Liver (tissue), 9 donors: ENCODE results near the gene TGFBR3L. TPM values are rescaled to one million over a fixed set of nuclear protein-coding genes. Genes with fewer than 3 reads are reported as not detected.

Experiments
- DNase-seq: peaks from one replicate; pipeline ENCODE4 v3.0.0-alpha.2; 2017; ENCODE audit warnings: low spot score
- H3K27ac ChIP-seq, 2 donors: one replicate each; pipeline ENCODE4 v1.7.0; 2013; ENCODE audit warnings: inconsistent platforms in 2 of 2, low read length in 2 of 2, control low read depth in 1 of 2, low read depth in 1 of 2, mild to moderate bottlenecking in 1 of 2
- H3K27me3 ChIP-seq, 4 donors: one replicate each; pipeline versions ENCODE4 v1.6.1 to v1.7.0; 2013; ENCODE audit warnings: low read length in 3 of 4, inconsistent platforms in 1 of 4, mild to moderate bottlenecking in 1 of 4, moderate library complexity in 1 of 4; ENCODE audit not compliant: control insufficient read depth in 4 of 4, insufficient read depth in 4 of 4
- H3K36me3 ChIP-seq, 4 donors: one replicate each; pipeline versions ENCODE4 v1.6.1 to v1.7.0; 2013; ENCODE audit warnings: low read length in 3 of 4, mild to moderate bottlenecking in 3 of 4, low read depth in 1 of 4, moderate library complexity in 1 of 4; ENCODE audit not compliant: control insufficient read depth in 4 of 4, insufficient read depth in 3 of 4
- H3K4me1 ChIP-seq, 4 donors: one replicate each; pipeline versions ENCODE4 v1.6.1 to v1.7.0; 2013; ENCODE audit warnings: low read length in 3 of 4, mild to moderate bottlenecking in 3 of 4, moderate library complexity in 1 of 4; ENCODE audit not compliant: control insufficient read depth in 4 of 4, insufficient read depth in 4 of 4
- H3K4me3 ChIP-seq, 3 donors: one replicate each; pipeline versions ENCODE4 v1.6.1 to v1.7.0; 2013; ENCODE audit warnings: low read length in 3 of 3, control low read depth in 1 of 3, low read depth in 1 of 3, mild to moderate bottlenecking in 1 of 3
- H3K9ac ChIP-seq, 2 donors: one replicate each; pipeline ENCODE4 v1.7.0; 2013; ENCODE audit warnings: low read length in 2 of 2, mild to moderate bottlenecking in 2 of 2, moderate library complexity in 2 of 2, control low read depth in 1 of 2, low read depth in 1 of 2
- H3K9me3 ChIP-seq, 4 donors: one replicate each; pipeline versions ENCODE4 v1.6.1 to v1.7.0; 2013; ENCODE audit warnings: low read length in 3 of 4; ENCODE audit not compliant: control insufficient read depth in 4 of 4
- CTCF ChIP-seq: fragments of 150-350 bp; IDR thresholded peaks from 2 replicates; pipeline ENCODE4 v1.5.1; 2017; ENCODE audit warnings: improper control_type of control experiment, low read depth, low read length; ENCODE audit not compliant: missing input control
- EGR1 ChIP-seq, 2 donors: IDR thresholded peaks; 2 replicates each; pipeline ENCODE4 v1.6.1; 2016 to 2018; ENCODE audit warnings: antibody characterized with exemption in 2 of 2, low read depth in 2 of 2
- FOXA2 ChIP-seq: IDR thresholded peaks from 2 replicates; pipeline ENCODE4 v1.6.1; 2016; ENCODE audit warnings: antibody characterized with exemption
- GABPA ChIP-seq, 2 donors: IDR thresholded peaks in 1 of 2; conservative IDR thresholded peaks in 1 of 2; 2 replicates each; pipeline ENCODE4 v1.6.1; 2016; ENCODE audit warnings: antibody characterized with exemption in 2 of 2, mild to moderate bottlenecking in 1 of 2, moderate library complexity in 1 of 2
- HNF4A ChIP-seq, 2 donors: conservative IDR thresholded peaks; 2 replicates each; pipeline ENCODE4 v1.6.1; 2016; ENCODE audit warnings: antibody characterized with exemption in 2 of 2, mild to moderate bottlenecking in 2 of 2
- HNF4G ChIP-seq: IDR thresholded peaks from 2 replicates; pipeline ENCODE4 v1.6.1; 2016; ENCODE audit warnings: antibody characterized with exemption
- JUND ChIP-seq, 2 donors: IDR thresholded peaks; 2 replicates each; pipeline ENCODE4 v1.6.1; 2016; ENCODE audit warnings: antibody characterized with exemption in 2 of 2
- MAX ChIP-seq: IDR thresholded peaks from 2 replicates; pipeline ENCODE4 v1.6.1; 2016; ENCODE audit warnings: antibody characterized with exemption
- NR2F2 ChIP-seq: IDR thresholded peaks from 2 replicates; pipeline ENCODE4 v1.6.1; 2016; ENCODE audit warnings: antibody characterized with exemption
- RAD21 ChIP-seq, 2 donors: IDR thresholded peaks; 2 replicates each; pipeline ENCODE4 v1.6.1; 2016; ENCODE audit warnings: antibody characterized with exemption in 2 of 2, mild to moderate bottlenecking in 2 of 2
- REST ChIP-seq: IDR thresholded peaks from 2 replicates; pipeline ENCODE4 v1.6.1; 2016; ENCODE audit warnings: antibody characterized with exemption, mild to moderate bottlenecking
- SP1 ChIP-seq: IDR thresholded peaks from 2 replicates; pipeline ENCODE4 v1.6.1; 2018; ENCODE audit warnings: antibody characterized with exemption, mild to moderate bottlenecking
- TAF1 ChIP-seq: conservative IDR thresholded peaks from 2 replicates; pipeline ENCODE4 v1.6.1; 2016; ENCODE audit warnings: antibody characterized with exemption, mild to moderate bottlenecking
- YY1 ChIP-seq: IDR thresholded peaks from 2 replicates; pipeline ENCODE4 v1.6.1; 2016; ENCODE audit warnings: antibody characterized with exemption, mild to moderate bottlenecking
- ZBTB33 ChIP-seq: IDR thresholded peaks from 2 replicates; pipeline ENCODE4 v1.6.1; 2016; ENCODE audit warnings: antibody characterized with exemption
- WGBS: extraction: QIAGEN DNeasy Blood & Tissue Kit; methylation state at CpG from one replicate; pipeline ENCODE4 v1.1.7; 2013; 5-methylcytosine and 5-hydroxymethylcytosine counted together
- polyA plus RNA-seq, 2 donors: library from polyadenylated mRNA; stranded (reverse) in 1 of 2; unstranded in 1 of 2; fragments of 200-250 nt in 1 of 2; fragments of >200 nt in 1 of 2; fragmentation: Nextera tagmentation in 1 of 2; extraction: Ambion mirVana in 1 of 2; gene quantifications; one replicate each; pipeline versions ENCODE4 v1.2.1 to v1.2.3, GENCODE V29; 2013 to 2015
- total RNA-seq, 2 donors: library from RNA; depleted of rRNA; stranded (reverse); fragments of >200 nt; gene quantifications; one replicate each; pipeline ENCODE4 v1.2.3, GENCODE V29; 2014
- TF ChIP-seq, protein P1 (sequence below): IDR thresholded peaks from 2 replicates; pipeline ENCODE4 v1.6.1; 2016; ENCODE audit warnings: antibody characterized with exemption
- donor health status: healthy.
- donor health status: healthy.
- donor health status: healthy.
- donor health status: healthy.
- donor health status: healthy.

TGFBR3L gene
- total and polyA plus RNA-seq, 4 donors: 0.32 to 2.5 (median 0.36) TPM; not detected in 1

- TF ChIP-seq TAF1: no peak
- no peak for TF ChIP-seq HNF4G
- TF ChIP-seq MAX: no peak
- TF ChIP-seq GABPA (IDR thresholded peaks at IDR 0.05 in 1 of 2, conservative IDR thresholded peaks at IDR 0.05 in 1 of 2): no peak
- TF ChIP-seq EGR1 (IDR thresholded peaks at IDR 0.05; ENCODE audit: low read depth in 2 of 2): no peak
- TF ChIP-seq, protein P1, sequence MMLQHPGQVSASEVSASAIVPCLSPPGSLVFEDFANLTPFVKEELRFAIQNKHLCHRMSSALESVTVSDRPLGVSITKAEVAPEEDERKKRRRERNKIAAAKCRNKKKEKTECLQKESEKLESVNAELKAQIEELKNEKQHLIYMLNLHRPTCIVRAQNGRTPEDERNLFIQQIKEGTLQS: no peak
- no peak for TF ChIP-seq RAD21 (IDR thresholded peaks at IDR 0.05)
- TF ChIP-seq NR2F2: no peak
- no peak for TF ChIP-seq YY1
- TF ChIP-seq REST: no peak
- TF ChIP-seq FOXA2: no peak
- TF ChIP-seq ZBTB33: no peak
- no peak for TF ChIP-seq SP1
- TF ChIP-seq JUND (IDR thresholded peaks at IDR 0.05): no peak
- TF ChIP-seq CTCF: no peak
- TF ChIP-seq HNF4A (conservative IDR thresholded peaks at IDR 0.05): no peak
- Histone ChIP-seq H3K36me3 (peaks cover 0 to 1% (median 0%) of the 10 kb centered on the region in 4 donors), H3K27me3 (no peaks in the 10 kb centered on the region), H3K4me3 (no peak overlapping the region), H3K4me1 (peaks cover 9 to 31% (median 12%) of the 10 kb centered on the region in 4 donors), H3K9ac (no peak overlapping the region), H3K9me3 (no peaks in the 10 kb centered on the region), H3K27ac (no peak overlapping the region)
- no peak for DNase-seq
- 88% methylated on average over 9 of the region's 9 CpGs for WGBS
Measured at GRCh38 chr19:7867092-7867844, 47.4 kb upstream of the TGFBR3L start.
